NCI-H146 treated with DMSO at 0.1 percent for 48 hours (cell line): Measurements from ENCODE around the gene CHMP5.
"Not testable (repeated sequence)": the region's sequence is repeated elsewhere in the genome, so short reads cannot be mapped to it uniquely, and the experiment has no call there.

Experiments
- DNase-seq: peaks from one replicate; lab custom pipeline; 2025; ENCODE audit not compliant: unreplicated experiment; lab: John Stamatoyannopoulos, UW

Gene CHMP5

GRCh38 chr9:33310748-33311147 lies 45.9 kb downstream of the CHMP5 start:
- DNase-seq = no peak

GRCh38 chr9:33311953-33312352 lies 47.1 kb downstream of the CHMP5 start:
- DNase-seq = no peak

- no peak for DNase-seq
Observed at GRCh38 chr9:33315371-33315770, 50.5 kb downstream of the CHMP5 start.

- not testable (repeated sequence) for DNase-seq
Observed at GRCh38 chr9:33317136-33317535, 52.3 kb downstream of the CHMP5 start.

GRCh38 chr9:33318225-33318624 lies 53.4 kb downstream of the CHMP5 start:
- DNase-seq = no peak

- DNase-seq = no peak
Observed at GRCh38 chr9:33318781-33319180, 53.9 kb downstream of the CHMP5 start.

GRCh38 chr9:33320230-33320567 lies 55.4 kb downstream of the CHMP5 start:
- no peak for DNase-seq

GRCh38 chr9:33320568-33321261 lies 55.9 kb downstream of the CHMP5 start:
- DNase-seq = no peak

- DNase-seq = no peak
Observed at GRCh38 chr9:33329117-33329563, 64.3 kb downstream of the CHMP5 start.

GRCh38 chr9:33329979-33330378 lies 65.1 kb downstream of the CHMP5 start:
- no peak for DNase-seq

- DNase-seq = no peak
Observed at GRCh38 chr9:33331377-33331891, 66.6 kb downstream of the CHMP5 start.
